H1 (cell line): Measurements from ENCODE around the gene SLC4A8. TPM values are rescaled to one million over a fixed set of nuclear protein-coding genes. Genes with fewer than 3 reads are reported as not detected.

Experiments
- BRCA1 ChIP-seq: IDR thresholded peaks from 2 replicates; pipeline ENCODE4 v1.6.1; 2012; ENCODE audit warnings: low read depth, low read length, improper control_type of control experiment
- EGR1 ChIP-seq: IDR thresholded peaks from 2 replicates; pipeline ENCODE4 v1.6.1; 2011; ENCODE audit warnings: low read depth, low read length, borderline replicate concordance
- SIN3A ChIP-seq, 2 experiments: IDR thresholded peaks in 1 of 2; conservative IDR thresholded peaks in 1 of 2; 2 replicates each; pipeline ENCODE4 v1.6.1; 2011 to 2012; ENCODE audit warnings: low read length in 2 of 2, improper control_type of control experiment in 1 of 2, low read depth in 1 of 2, mild to moderate bottlenecking in 1 of 2
- polyA plus RNA-seq, 7 experiments: library from polyadenylated mRNA; depleted of rRNA in 3 of 7; stranded (reverse) in 5 of 7; unstranded in 2 of 7; fragments of >200 nt in 5 of 7; fragments of 200-250 nt in 2 of 7; gene quantifications; 1 replicate in 5 of 7; 2 replicates in 1 of 7; 4 replicates in 1 of 7; pipeline versions ENCODE4 v1.2.1 to v1.2.3, GENCODE V29; 2011 to 2013; ENCODE audit warnings: missing spikeins in 2 of 7, mixed read lengths in 2 of 7
- total RNA-seq: library from RNA; stranded (reverse); fragmentation: NEBNext Ultra II Directional; extraction: Animal tissue kit (Norgen Biotek cat#: 25700); gene quantifications from 2 replicates; pipeline ENCODE4 v1.2.1, GENCODE V29; 2021
- TF ChIP-seq, protein P1 (sequence below): IDR thresholded peaks from 2 replicates; pipeline ENCODE4 v1.6.1; 2012; ENCODE audit warnings: inconsistent platforms

SLC4A8 gene
- total and polyA plus RNA-seq, 2 of the 8 experiments (the other 6 are each of a cell fraction or from before 2014, with no cell fraction given) = 11.2 to 13.4 TPM

DNA sequence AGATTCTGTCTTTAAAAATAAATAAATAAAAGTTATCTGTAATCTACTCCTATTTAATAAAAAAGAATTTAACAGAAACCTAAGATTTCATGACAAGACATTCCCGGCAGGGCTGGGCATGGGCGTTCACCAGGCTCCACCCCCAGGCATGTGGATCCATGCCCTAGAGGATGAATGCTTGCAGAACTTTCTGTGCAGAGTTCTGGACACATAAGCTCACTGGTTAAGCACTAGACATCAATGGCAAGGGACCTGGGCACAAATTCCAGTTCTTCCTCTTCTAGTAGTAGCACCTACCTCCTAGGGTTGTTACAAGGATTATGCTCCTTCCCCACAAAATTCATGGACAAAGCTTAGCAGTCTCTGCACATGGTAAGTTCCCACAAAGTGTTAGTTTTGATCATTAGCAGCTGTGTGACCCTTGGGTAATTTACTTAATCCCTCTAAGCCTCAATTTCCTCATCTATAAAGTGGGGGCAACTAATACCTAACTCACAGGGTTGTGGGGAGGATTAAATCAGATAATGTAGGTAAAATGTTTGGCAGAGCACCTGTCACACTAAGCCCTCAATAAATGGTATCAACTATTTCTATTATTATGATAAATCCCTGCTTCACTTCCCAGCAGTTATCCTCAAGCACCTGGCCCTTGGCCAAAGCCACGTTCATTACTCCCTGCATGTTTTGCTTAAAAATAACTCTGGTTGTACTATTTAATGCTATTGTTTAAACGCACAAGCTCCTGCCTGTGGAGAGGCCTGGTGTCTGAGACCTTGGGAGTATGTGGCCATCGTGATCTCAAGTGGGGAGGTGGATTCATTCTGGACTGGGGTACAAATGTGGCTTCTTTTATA lies 43.2 kb upstream of the SLC4A8 start (continued):
- TF ChIP-seq, protein P1, sequence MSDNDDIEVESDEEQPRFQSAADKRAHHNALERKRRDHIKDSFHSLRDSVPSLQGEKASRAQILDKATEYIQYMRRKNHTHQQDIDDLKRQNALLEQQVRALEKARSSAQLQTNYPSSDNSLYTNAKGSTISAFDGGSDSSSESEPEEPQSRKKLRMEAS = no peak
- TF ChIP-seq BRCA1 = no peak
- no peak for TF ChIP-seq EGR1
- no peak for TF ChIP-seq SIN3A (conservative IDR thresholded peaks at IDR 0.05 in 1 of 2, IDR thresholded peaks at IDR 0.05 in 1 of 2; ENCODE audit: low read depth in 1 of 2, low read length in 2 of 2)
